ENCODE results near the gene FSHR.

FSHR gene

GRCh38 chr2:49043405-49043982, 110.8 kb downstream of the FSHR start:
- DNase-seq (ENCODE audit: low read depth), result no peak
- no peak for TF ChIP-seq MYC (IDR thresholded peaks at IDR 0.05; ENCODE audit: low read depth, low read length)
- no peak for TF ChIP-seq MAX (IDR thresholded peaks at IDR 0.05; ENCODE audit: low read depth, low read length)
- TF ChIP-seq POLR2A (IDR thresholded peaks at IDR 0.05; ENCODE audit: extremely low read depth, insufficient read length), result no peak
- no peak for TF ChIP-seq CTCF (IDR thresholded peaks at IDR 0.05; ENCODE audit: low read depth, low read length)
- no peak overlapping the region for H3K4me3 ChIP-seq (ENCODE audit: low read depth, low read length)

- H3K4me3 ChIP-seq (ENCODE audit: low read depth, low read length), result no peak overlapping the region
- DNase-seq (ENCODE audit: low read depth), result no peak
- TF ChIP-seq MAX (IDR thresholded peaks at IDR 0.05; ENCODE audit: low read depth, low read length) (no peak), CTCF (IDR thresholded peaks at IDR 0.05; ENCODE audit: low read depth, low read length) (no peak), MYC (IDR thresholded peaks at IDR 0.05; ENCODE audit: low read depth, low read length) (no peak), POLR2A (IDR thresholded peaks at IDR 0.05; ENCODE audit: extremely low read depth, insufficient read length) (no peak)
Measured at GRCh38 chr2:49042488-49042887, 111.8 kb downstream of the FSHR start.

- no peak for DNase-seq (ENCODE audit: low read depth)
- no peak overlapping the region for H3K4me3 ChIP-seq (ENCODE audit: low read depth, low read length)
- TF ChIP-seq MYC (IDR thresholded peaks at IDR 0.05; ENCODE audit: low read depth, low read length) (no peak), MAX (IDR thresholded peaks at IDR 0.05; ENCODE audit: low read depth, low read length) (no peak), CTCF (IDR thresholded peaks at IDR 0.05; ENCODE audit: low read depth, low read length) (no peak), POLR2A (IDR thresholded peaks at IDR 0.05; ENCODE audit: extremely low read depth, insufficient read length) (no peak)
Measured at GRCh38 chr2:49041061-49041460, 113.3 kb downstream of the FSHR start.

GRCh38 chr2:49037197-49037596, 117.1 kb downstream of the FSHR start:
- TF ChIP-seq CTCF (IDR thresholded peaks at IDR 0.05; ENCODE audit: low read depth, low read length) (no peak), MAX (IDR thresholded peaks at IDR 0.05; ENCODE audit: low read depth, low read length) (no peak), MYC (IDR thresholded peaks at IDR 0.05; ENCODE audit: low read depth, low read length) (no peak), POLR2A (IDR thresholded peaks at IDR 0.05; ENCODE audit: extremely low read depth, insufficient read length) (no peak)
- no peak for DNase-seq (ENCODE audit: low read depth)

GRCh38 chr2:49035481-49035880, 118.8 kb downstream of the FSHR start:
- DNase-seq (ENCODE audit: low read depth), result no peak
- H3K4me3 ChIP-seq (ENCODE audit: low read depth, low read length), result no peak overlapping the region
- TF ChIP-seq CTCF (IDR thresholded peaks at IDR 0.05; ENCODE audit: low read depth, low read length) (no peak), POLR2A (IDR thresholded peaks at IDR 0.05; ENCODE audit: extremely low read depth, insufficient read length) (no peak), MYC (IDR thresholded peaks at IDR 0.05; ENCODE audit: low read depth, low read length) (no peak), MAX (IDR thresholded peaks at IDR 0.05; ENCODE audit: low read depth, low read length) (no peak)

More at GRCh38 chr2:49037197-49037596, 117.1 kb downstream of the FSHR start:
- no peak overlapping the region for H3K4me3 ChIP-seq (ENCODE audit: low read depth, low read length)
